ENCODE results near the gene PPCS. TPM values are rescaled to one million over a fixed set of nuclear protein-coding genes. Genes with fewer than 3 reads are reported as not detected.

Gene PPCS
- total RNA-seq (2022; extraction: Qiagen RNA extraction), result 37.0 to 40.2 TPM (median 37.3 TPM) in 5 replicates

GRCh38 chr1:42456010-42456753 lies at the start of gene PPCS, which contains the start of gene ZMYND12:
PPCS (plus strand) TSS chr1:42456543; CDS start chr1:42456566, 23 bp downstream.
ZMYND12 (minus strand) TSS chr1:42456022; CDS start chr1:42455997, 25 bp downstream.

GRCh38 chr1:42462828-42463763 lies 6.8 kb downstream of the PPCS start, which contains the start of gene CCDC30:
CCDC30 (plus strand) TSS chr1:42463286; CDS start chr1:42480552, 17,266 bp downstream.

Other genes starting within 250 kb of the PPCS start
- gene FOXJ3, start 121.3 kb upstream of the PPCS start, total RNA-seq (2022; extraction: Qiagen RNA extraction), result 15.2 to 20.3 TPM (median 18.1 TPM) in 5 replicates
- gene RIMKLA, start 75.8 kb upstream of the PPCS start, total RNA-seq (2022; extraction: Qiagen RNA extraction), result 0.38 to 0.90 TPM (median 0.66 TPM) in 5 replicates
- 0.21 to 0.46 TPM (median 0.40 TPM) in 5 replicates for gene ZMYND12, start 521 bp upstream of the PPCS start, total RNA-seq (2022; extraction: Qiagen RNA extraction)
- gene CCDC30, start 6.7 kb downstream of the PPCS start, total RNA-seq (2022; extraction: Qiagen RNA extraction), result 0.53 to 1.2 TPM (median 0.76 TPM) in 5 replicates
- gene PPIH, start 201.9 kb downstream of the PPCS start, total RNA-seq (2022; extraction: Qiagen RNA extraction), result 58.8 to 67.3 TPM (median 65.3 TPM) in 5 replicates
- 709 to 776 TPM (median 732 TPM) in 5 replicates for gene YBX1, start 225.9 kb downstream of the PPCS start, total RNA-seq (2022; extraction: Qiagen RNA extraction)

Data from A549 treated with Hydrocortisone at 1 μM for 4 hours (cell line).